ENCODE data around the gene SMIM15. TPM values are rescaled to one million over a fixed set of nuclear protein-coding genes. Genes with fewer than 3 reads are reported as not detected.

Gene SMIM15, protein sequence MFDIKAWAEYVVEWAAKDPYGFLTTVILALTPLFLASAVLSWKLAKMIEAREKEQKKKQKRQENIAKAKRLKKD
- total RNA-seq (10 to 100 TPM in 7 of 9 donors, 1 to 10 TPM in 2; 8.0 to 39.3 (median 22.2) TPM), polyA plus RNA-seq (10 to 100 TPM; 11.9 to 22.9 TPM)
- long read RNA-seq, donor 1, transcript SMIM15-201 (3 exons, 2,889 nt), result major isoform, 50 of 53 reads
- long read RNA-seq, donor 1, partial matches to known transcripts, result 1 of 53 reads
- long read RNA-seq, donor 1, other reads (novel, unspliced or antisense), result 2 of 53 reads
- long read RNA-seq, donor 2, transcript SMIM15-201 (3 exons, 2,889 nt), result major isoform, 142 of 152 reads
- long read RNA-seq, donor 2, partial matches to known transcripts, result 0 of 152 reads
- long read RNA-seq, donor 2, other reads (novel, unspliced or antisense), result 8 of 152 reads
- long read RNA-seq, donor 3, transcript SMIM15-201 (3 exons, 2,889 nt), result major isoform, 38 of 38 reads
- long read RNA-seq, donor 3, partial matches to known transcripts, result 0 of 38 reads
- long read RNA-seq, donor 3, other reads (novel, unspliced or antisense), result 0 of 38 reads

DNA sequence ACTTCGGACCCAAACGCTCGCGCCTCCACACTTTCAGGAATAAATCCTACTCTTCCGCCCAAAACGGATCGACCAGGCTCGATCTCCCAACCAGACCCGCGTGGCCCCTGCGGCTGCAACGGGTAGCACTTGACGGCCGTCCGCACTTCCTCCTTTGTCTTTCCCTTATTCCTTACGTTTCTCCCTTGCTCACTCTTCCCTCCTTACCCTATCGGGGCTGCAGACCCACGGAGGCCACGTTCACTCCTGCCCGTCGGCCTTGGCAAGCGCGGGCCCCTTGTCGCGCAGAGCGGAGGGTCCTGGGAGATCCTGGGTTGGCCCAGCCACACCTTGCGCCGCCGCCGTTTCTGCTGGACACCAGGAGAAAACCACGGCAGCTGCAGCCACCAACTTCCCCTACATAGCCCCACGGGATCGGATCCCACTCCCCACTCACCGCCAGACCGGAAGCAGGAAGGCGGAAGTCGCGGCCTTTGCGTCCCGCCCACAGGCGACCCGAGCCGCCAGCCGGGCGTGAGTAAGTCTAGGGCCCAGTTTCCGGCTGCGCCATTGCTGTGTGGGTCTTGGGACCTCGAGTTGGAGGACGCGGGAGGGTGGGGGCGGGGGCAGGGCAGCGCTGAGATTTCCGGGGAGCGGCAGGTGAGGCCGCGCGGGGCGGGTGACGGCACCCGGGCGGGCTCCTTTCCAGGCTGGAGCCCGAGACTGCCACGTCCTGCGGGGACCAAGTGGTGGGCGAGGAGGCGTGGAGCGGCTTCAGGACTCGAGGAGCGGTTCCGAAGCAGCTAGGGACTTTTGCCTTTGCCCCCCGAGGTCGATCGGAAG, at the start of gene SMIM15:
Gene SMIM15 (minus strand): TSS at position 459 of the 822 bp plus-strand sequence. CDS start 2,297 bp downstream, outside the sequence.
- DNase-seq (peak; percentile 88 to 95 (median 93)), ATAC-seq (peak; percentile 96 to 99 (median 99))
- Histone ChIP-seq H3K27me3 (no peaks in the 10 kb centered on the region), H3K36me3 (peaks cover 0 to 34% (median 22%) of the 10 kb centered on the region in 9 donors), H3K9me3 (no peaks in the 10 kb centered on the region), H3K4me3 (peak within 1 kb of the TSS; percentile 79 to 96 (median 86)), H3K27ac (peak within 1 kb of the TSS; percentile 89 to 97 (median 94)), H3K4me1 (peaks cover 0 to 50% (median 9%) of the 10 kb centered on the region in 12 donors)
- 0 to 2% (median 1%) methylated on average over 33 to 73 of the region's 73 CpGs for WGBS, 4 donors
- TF ChIP-seq, protein P1, sequence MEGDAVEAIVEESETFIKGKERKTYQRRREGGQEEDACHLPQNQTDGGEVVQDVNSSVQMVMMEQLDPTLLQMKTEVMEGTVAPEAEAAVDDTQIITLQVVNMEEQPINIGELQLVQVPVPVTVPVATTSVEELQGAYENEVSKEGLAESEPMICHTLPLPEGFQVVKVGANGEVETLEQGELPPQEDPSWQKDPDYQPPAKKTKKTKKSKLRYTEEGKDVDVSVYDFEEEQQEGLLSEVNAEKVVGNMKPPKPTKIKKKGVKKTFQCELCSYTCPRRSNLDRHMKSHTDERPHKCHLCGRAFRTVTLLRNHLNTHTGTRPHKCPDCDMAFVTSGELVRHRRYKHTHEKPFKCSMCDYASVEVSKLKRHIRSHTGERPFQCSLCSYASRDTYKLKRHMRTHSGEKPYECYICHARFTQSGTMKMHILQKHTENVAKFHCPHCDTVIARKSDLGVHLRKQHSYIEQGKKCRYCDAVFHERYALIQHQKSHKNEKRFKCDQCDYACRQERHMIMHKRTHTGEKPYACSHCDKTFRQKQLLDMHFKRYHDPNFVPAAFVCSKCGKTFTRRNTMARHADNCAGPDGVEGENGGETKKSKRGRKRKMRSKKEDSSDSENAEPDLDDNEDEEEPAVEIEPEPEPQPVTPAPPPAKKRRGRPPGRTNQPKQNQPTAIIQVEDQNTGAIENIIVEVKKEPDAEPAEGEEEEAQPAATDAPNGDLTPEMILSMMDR (IDR thresholded peaks at IDR 0.05), result no peak
- peak in 1 of 2 donors; percentile 59 for TF ChIP-seq POLR2A (IDR thresholded peaks at IDR 0.05)
- intact Hi-C loops (cut with DNase I), result loop anchor here in 9 of 10 donors (2.0 to 10.0 kb wide), 9 partner anchors 163 to 497 kb away; partner anchors contain the start of genes ZSWIM6 (in 3 of the 9), ERCC8 (in 1 of the 9) and NDUFAF2 (in 1 of the 9)

DNA sequence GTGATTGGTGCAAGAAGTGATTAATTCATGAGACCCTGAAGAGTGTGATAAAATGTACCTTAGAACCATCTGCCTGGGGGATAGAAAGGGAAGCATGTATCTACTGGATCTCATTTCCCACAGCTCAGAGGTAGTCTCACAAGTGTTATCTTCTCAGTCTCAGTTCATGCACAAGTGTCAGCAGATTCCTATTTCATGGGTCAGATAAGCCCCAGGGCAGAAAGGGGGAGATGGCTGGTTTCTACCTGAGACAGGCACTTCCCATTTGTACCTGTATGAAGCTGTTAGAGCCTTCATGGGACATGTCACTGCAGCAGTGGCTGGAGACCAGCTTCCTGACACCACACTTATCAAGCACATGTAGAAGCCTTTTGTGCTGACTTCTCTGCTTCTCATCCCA, 45.6 kb upstream of the SMIM15 start:
- intact Hi-C loops (cut with DNase I), result no loop called here
- DNase-seq, result no peak
- H3K4me1 ChIP-seq, result peaks cover 0 to 6% (median 0%) of the 10 kb centered on the region in 12 donors
- peaks cover 0 to 14% (median 0%) of the 10 kb centered on the region in 12 donors for H3K9me3 ChIP-seq
- no peak overlapping the region for H3K27ac ChIP-seq
- no peak overlapping the region for H3K4me3 ChIP-seq
- H3K27me3 ChIP-seq, result no peaks in the 10 kb centered on the region
- no peaks in the 10 kb centered on the region for H3K36me3 ChIP-seq
- no peak for TF ChIP-seq POLR2A (IDR thresholded peaks at IDR 0.05)
- TF ChIP-seq, protein P1 (IDR thresholded peaks at IDR 0.05), result no peak
- ATAC-seq, result no peak

DNA sequence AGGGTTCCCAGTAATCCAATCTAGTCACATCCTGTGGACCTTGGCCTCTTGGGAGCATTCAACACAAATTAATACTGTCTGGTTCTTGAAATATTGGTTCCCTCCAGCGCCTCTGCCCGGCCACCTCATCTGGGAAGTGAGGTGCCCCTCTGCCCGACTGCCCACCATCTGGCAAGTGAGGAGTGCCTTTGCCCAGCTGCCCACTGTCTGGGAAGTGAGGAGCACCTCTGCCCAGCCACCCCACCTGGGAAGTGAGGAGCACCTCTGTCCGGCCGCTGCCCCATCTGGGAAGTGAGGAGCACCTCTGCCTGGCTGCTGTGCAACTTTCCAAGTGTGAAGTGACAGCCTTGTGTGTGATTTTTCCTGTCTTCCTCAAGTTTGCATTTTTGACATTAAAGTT, 42.7 kb upstream of the SMIM15 start:
- H3K36me3 ChIP-seq, result no peaks in the 10 kb centered on the region
- WGBS, 4 donors, result 91 to 94% (median 94%) methylated on average over 5 of the region's 5 CpGs
- H3K27me3 ChIP-seq, result no peaks in the 10 kb centered on the region
- intact Hi-C loops (cut with DNase I), result no loop called here
- TF ChIP-seq POLR2A (IDR thresholded peaks at IDR 0.05), result no peak
- TF ChIP-seq, protein P1 (IDR thresholded peaks at IDR 0.05), result no peak
- H3K9me3 ChIP-seq, result peaks cover 0 to 14% (median 0%) of the 10 kb centered on the region in 12 donors
- H3K27ac ChIP-seq, result no peak overlapping the region
- ATAC-seq (no peak), DNase-seq (no peak)
- H3K4me3 ChIP-seq, result no peak overlapping the region
- no peaks in the 10 kb centered on the region for H3K4me1 ChIP-seq
